H9 (cell line): Measurements from ENCODE around the gene PTPN21. TPM values are rescaled to one million over a fixed set of nuclear protein-coding genes. Genes with fewer than 3 reads are reported as not detected.

Experiments
- DNase-seq: peaks from one replicate; pipeline ENCODE4 v3.0.0-alpha.2; 2017
- H2AFZ ChIP-seq: one replicate; pipeline ENCODE4 v1.6.1; 2013; ENCODE audit warnings: mild to moderate bottlenecking, low read length, control low read depth, moderate library complexity
- H2AK5ac ChIP-seq: 2 replicates; pipeline ENCODE4 v1.6.1; 2013; ENCODE audit warnings: low read length, control low read depth, mixed read lengths; ENCODE audit not compliant: insufficient read length
- H2BK120ac ChIP-seq: one replicate; pipeline ENCODE4 v1.6.1; 2013; ENCODE audit warnings: low read depth, mild to moderate bottlenecking, low read length, control low read depth, inconsistent platforms; ENCODE audit not compliant: poor library complexity, severe bottlenecking
- H2BK12ac ChIP-seq: 2 replicates; pipeline ENCODE4 v1.6.1; 2013; ENCODE audit warnings: low read length, control low read depth, mixed read lengths, low read depth; ENCODE audit not compliant: insufficient read length
- H2BK15ac ChIP-seq: 2 replicates; pipeline ENCODE4 v1.6.1; 2013; ENCODE audit warnings: low read depth, low read length, control low read depth
- H2BK20ac ChIP-seq: one replicate; pipeline ENCODE4 v1.6.1; 2013; ENCODE audit warnings: low read depth, mild to moderate bottlenecking, low read length, control low read depth, inconsistent platforms; ENCODE audit not compliant: poor library complexity, severe bottlenecking
- H2BK5ac ChIP-seq: 2 replicates; pipeline ENCODE4 v1.6.1; 2013; ENCODE audit warnings: low read length, control low read depth, mixed read lengths; ENCODE audit not compliant: insufficient read length
- H3K14ac ChIP-seq: 2 replicates; pipeline ENCODE4 v1.6.1; 2013; ENCODE audit warnings: low read length, control low read depth; ENCODE audit not compliant: insufficient read depth
- H3K18ac ChIP-seq: 2 replicates; pipeline ENCODE4 v1.6.1; 2013; ENCODE audit warnings: low read depth, mild to moderate bottlenecking, mixed read lengths, low read length, control low read depth; ENCODE audit not compliant: insufficient read length
- H3K23ac ChIP-seq: 2 replicates; pipeline ENCODE4 v1.6.1; 2013; ENCODE audit warnings: low read length, control low read depth, mixed read lengths, low read depth; ENCODE audit not compliant: insufficient read length
- H3K23me2 ChIP-seq: 2 replicates; pipeline ENCODE4 v1.6.1; 2013; ENCODE audit warnings: low read depth, mild to moderate bottlenecking, mixed read lengths, low read length, control low read depth; ENCODE audit not compliant: insufficient read length, poor library complexity, severe bottlenecking
- H3K27ac ChIP-seq: 2 replicates; pipeline ENCODE4 v1.5.1; 2013; ENCODE audit warnings: low read length, control low read depth, mixed read lengths, low read depth; ENCODE audit not compliant: insufficient read length
- H3K27me3 ChIP-seq: 2 replicates; pipeline ENCODE4 v1.6.1; 2013; ENCODE audit warnings: low read length, control low read depth, inconsistent platforms; ENCODE audit not compliant: insufficient read depth
- H3K4ac ChIP-seq: 2 replicates; pipeline ENCODE4 v1.6.1; 2013; ENCODE audit warnings: low read depth, mild to moderate bottlenecking, control low read depth, inconsistent platforms, low read length, moderate library complexity
- H3K4me1 ChIP-seq: 2 replicates; pipeline ENCODE4 v1.6.1; 2013; ENCODE audit warnings: low read length, control low read depth, inconsistent platforms; ENCODE audit not compliant: insufficient read depth
- H3K4me2 ChIP-seq: 2 replicates; pipeline ENCODE4 v1.6.1; 2013; ENCODE audit warnings: low read length, control low read depth, mixed read lengths; ENCODE audit not compliant: insufficient read length, insufficient read depth
- H3K56ac ChIP-seq: 2 replicates; pipeline ENCODE4 v1.6.1; 2013; ENCODE audit warnings: low read depth, mild to moderate bottlenecking, mixed read lengths, low read length, control low read depth; ENCODE audit not compliant: insufficient read length
- H3K79me1 ChIP-seq: 2 replicates; pipeline ENCODE4 v1.6.1; 2013; ENCODE audit warnings: low read depth, mild to moderate bottlenecking, moderate library complexity, low read length, control low read depth, inconsistent platforms; ENCODE audit not compliant: insufficient read depth, poor library complexity, severe bottlenecking
- H3K79me2 ChIP-seq: 2 replicates; pipeline ENCODE4 v1.6.1; 2013; ENCODE audit warnings: low read length, control low read depth, inconsistent platforms; ENCODE audit not compliant: insufficient read depth
- H3K9ac ChIP-seq: 2 replicates; pipeline ENCODE4 v1.6.1; 2013; ENCODE audit warnings: low read length, control low read depth, mixed read lengths; ENCODE audit not compliant: insufficient read length; ENCODE audit errors: extremely low read depth
- H3K9me3 ChIP-seq: one replicate; pipeline ENCODE4 v1.6.1; 2013; ENCODE audit warnings: low read depth, low read length, inconsistent platforms; ENCODE audit not compliant: control insufficient read depth
- H3T11ph ChIP-seq: one replicate; pipeline ENCODE4 v1.6.1; 2013; ENCODE audit warnings: mild to moderate bottlenecking, low read length, control low read depth, inconsistent platforms
- H4K20me1 ChIP-seq: one replicate; pipeline ENCODE4 v1.6.1; 2013; ENCODE audit not compliant: control insufficient read depth, insufficient read length, insufficient read depth
- H4K5ac ChIP-seq: 2 replicates; pipeline ENCODE4 v1.6.1; 2013; ENCODE audit warnings: low read depth, mild to moderate bottlenecking, mixed read lengths, low read length, control low read depth; ENCODE audit not compliant: insufficient read length
- H4K8ac ChIP-seq: replicated peaks from 2 replicates; pipeline ENCODE4 v1.6.1; 2013; ENCODE audit warnings: low read length, control low read depth, mixed read lengths, low read depth; ENCODE audit not compliant: insufficient read length
- H4K91ac ChIP-seq: 2 replicates; pipeline ENCODE4 v1.6.1; 2013; ENCODE audit warnings: low read depth, mild to moderate bottlenecking, moderate library complexity, mixed read lengths, low read length, control low read depth; ENCODE audit not compliant: insufficient read length
- H3K27ac Mint-ChIP-seq, 3 experiments: 2 replicates in 2 of 3; 3 replicates in 1 of 3; pipeline ENCODE4 v1.8.0; 2020 to 2021; ENCODE audit warnings: mixed read lengths in 3 of 3, mild to moderate bottlenecking in 1 of 3, moderate library complexity in 1 of 3
- H3K27me3 Mint-ChIP-seq: 2 replicates; pipeline ENCODE4 v1.8.0; 2021; ENCODE audit warnings: low read depth, mild to moderate bottlenecking, moderate library complexity, mixed read lengths
- H3K36me3 Mint-ChIP-seq, 3 experiments: 2 replicates in 2 of 3; 3 replicates in 1 of 3; pipeline ENCODE4 v1.8.0; 2020 to 2021; ENCODE audit warnings: low read depth in 3 of 3, mixed read lengths in 3 of 3; ENCODE audit not compliant: insufficient read depth in 1 of 3
- H3K4me1 Mint-ChIP-seq, 2 experiments: 2 replicates each; pipeline ENCODE4 v1.8.0; 2020; ENCODE audit warnings: mixed read lengths in 2 of 2
- H3K4me3 Mint-ChIP-seq, 2 experiments: 2 replicates in 1 of 2; 3 replicates in 1 of 2; pipeline ENCODE4 v1.8.0; 2020 to 2021; ENCODE audit warnings: mild to moderate bottlenecking in 2 of 2, mixed read lengths in 2 of 2, moderate library complexity in 1 of 2
- H3K9me3 Mint-ChIP-seq, 2 experiments: 2 replicates in 1 of 2; 3 replicates in 1 of 2; pipeline ENCODE4 v1.8.0; 2020; ENCODE audit warnings: mild to moderate bottlenecking in 2 of 2, mixed read lengths in 2 of 2, moderate library complexity in 1 of 2
- WGBS: extraction: QIAGEN DNeasy Blood & Tissue Kit; methylation state at CpG from one replicate; pipeline ENCODE4 v1.1.7; 2013; ENCODE audit warnings: missing lambda C conversion rate, low lambda C conversion rate, mixed read lengths; ENCODE audit not compliant: insufficient read length; ENCODE audit errors: extremely low coverage; 5-methylcytosine and 5-hydroxymethylcytosine counted together
- total RNA-seq: library from RNA; stranded (reverse); gene quantifications from 2 replicates; pipeline ENCODE4 v1.2.1, GENCODE V29; 2021
- TF ChIP-seq, protein P1 (sequence below): fragments of 200-600 bp; sonication (generic); conservative IDR thresholded peaks from 3 replicates; pipeline ENCODE4 v1.8.0; 2021; ENCODE audit warnings: antibody characterized with exemption, mild to moderate bottlenecking

PTPN21 gene
- total RNA-seq, 1 experiment from 2014 or later, result 14.3 TPM

DNA sequence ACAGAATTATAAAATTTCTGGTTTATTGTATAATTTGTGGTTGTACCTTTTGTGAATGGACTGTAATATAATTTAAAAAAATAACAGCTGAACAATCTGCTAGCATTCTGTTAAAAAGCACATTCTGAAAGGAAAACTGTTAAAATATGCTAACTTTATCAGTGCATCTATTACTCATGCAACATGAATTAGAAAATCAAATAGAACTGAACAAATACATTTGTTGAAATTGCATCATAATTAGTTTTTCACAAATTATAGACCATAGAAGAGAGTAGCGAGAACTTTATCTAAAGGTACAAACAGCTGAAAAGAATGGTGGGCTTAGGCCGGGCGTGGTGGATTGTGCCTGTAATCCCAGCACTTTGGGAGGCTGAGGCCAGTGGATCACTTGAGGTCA, 33.0 kb downstream of the PTPN21 start:
- H3K36me3 Mint-ChIP-seq, result peaks cover 0 to 11% (median 0%) of the 10 kb centered on the region in 3 experiments; a peak in 2 of 7 replicates
- no peak overlapping the region for H3K18ac ChIP-seq
- no peak overlapping the region for H3K9ac ChIP-seq
- no peak overlapping the region for H2BK5ac ChIP-seq
- no peaks in the 10 kb centered on the region for H3K27me3 ChIP-seq
- H3K4me1 ChIP-seq, result no peaks in the 10 kb centered on the region
- no peaks in the 10 kb centered on the region for H3K23me2 ChIP-seq
- H4K8ac ChIP-seq, result no peak overlapping the region
- no peak overlapping the region for H2BK20ac ChIP-seq
- H4K91ac ChIP-seq, result no peak overlapping the region
- H2BK15ac ChIP-seq, result no peak overlapping the region
- no CpG with 5 or more reads among the region's 3 CpGs for WGBS
- TF ChIP-seq, protein P1, sequence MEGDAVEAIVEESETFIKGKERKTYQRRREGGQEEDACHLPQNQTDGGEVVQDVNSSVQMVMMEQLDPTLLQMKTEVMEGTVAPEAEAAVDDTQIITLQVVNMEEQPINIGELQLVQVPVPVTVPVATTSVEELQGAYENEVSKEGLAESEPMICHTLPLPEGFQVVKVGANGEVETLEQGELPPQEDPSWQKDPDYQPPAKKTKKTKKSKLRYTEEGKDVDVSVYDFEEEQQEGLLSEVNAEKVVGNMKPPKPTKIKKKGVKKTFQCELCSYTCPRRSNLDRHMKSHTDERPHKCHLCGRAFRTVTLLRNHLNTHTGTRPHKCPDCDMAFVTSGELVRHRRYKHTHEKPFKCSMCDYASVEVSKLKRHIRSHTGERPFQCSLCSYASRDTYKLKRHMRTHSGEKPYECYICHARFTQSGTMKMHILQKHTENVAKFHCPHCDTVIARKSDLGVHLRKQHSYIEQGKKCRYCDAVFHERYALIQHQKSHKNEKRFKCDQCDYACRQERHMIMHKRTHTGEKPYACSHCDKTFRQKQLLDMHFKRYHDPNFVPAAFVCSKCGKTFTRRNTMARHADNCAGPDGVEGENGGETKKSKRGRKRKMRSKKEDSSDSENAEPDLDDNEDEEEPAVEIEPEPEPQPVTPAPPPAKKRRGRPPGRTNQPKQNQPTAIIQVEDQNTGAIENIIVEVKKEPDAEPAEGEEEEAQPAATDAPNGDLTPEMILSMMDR, result no peak
- no peak overlapping the region for H3K56ac ChIP-seq
- no peaks in the 10 kb centered on the region for H3K9me3 ChIP-seq
- no peaks in the 10 kb centered on the region for H3K79me2 ChIP-seq
- H3T11ph ChIP-seq, result no peak overlapping the region
- no peak for DNase-seq
- H3K4me2 ChIP-seq, result no peak overlapping the region
- no peak overlapping the region for H3K27ac Mint-ChIP-seq
- H3K9me3 Mint-ChIP-seq, result no peaks in the 10 kb centered on the region; a peak in 1 of 5 replicates
- H3K4ac ChIP-seq, result no peak overlapping the region
- H2AK5ac ChIP-seq, result no peak overlapping the region
- no peak overlapping the region for H4K5ac ChIP-seq
- no peak overlapping the region for H2BK12ac ChIP-seq
- no peaks in the 10 kb centered on the region for H3K27me3 Mint-ChIP-seq
- no peaks in the 10 kb centered on the region for H3K4me1 Mint-ChIP-seq
- no peaks in the 10 kb centered on the region for H3K79me1 ChIP-seq
- no peak overlapping the region for H3K14ac ChIP-seq
- no peak overlapping the region for H3K4me3 Mint-ChIP-seq
- H3K27ac ChIP-seq, result no peak overlapping the region
- no peak overlapping the region for H3K23ac ChIP-seq
- no peak overlapping the region for H2AFZ ChIP-seq
- no peak overlapping the region for H2BK120ac ChIP-seq
- H4K20me1 ChIP-seq, result no peaks in the 10 kb centered on the region
